CD4-positive, alpha-beta T cell (primary cell): ENCODE results near the gene PLSCR5. TPM values are rescaled to one million over a fixed set of nuclear protein-coding genes. Genes with fewer than 3 reads are reported as not detected.

Experiments used
- ATAC-seq: fragments of 200-7000 bp; cut with Tn5 transposase; one replicate; pipeline ENCODE4 v1.10.0; 2022; ENCODE audit warnings: mild to moderate bottlenecking; ENCODE audit not compliant: poor library complexity
- CTCF ChIA-PET: fragments of 350-600 bp; sonication (Branson Sonifier 250); formaldehyde crosslinking; loops from one replicate; lab custom pipeline; 2021; ENCODE audit warnings: antibody characterized with exemption, inconsistent platforms; lab: Charles Lee
- POLR2A ChIA-PET: fragments of 350-600 bp; sonication (Branson Sonifier 250); formaldehyde crosslinking; loops from one replicate; lab custom pipeline; 2021; ENCODE audit warnings: antibody characterized with exemption, inconsistent platforms; lab: Charles Lee
- DNase-seq, 14 experiments: peaks; one replicate each; pipeline ENCODE4 v3.0.0-alpha.2; 2013 to 2020; ENCODE audit warnings: mixed read lengths in 2 of 14
- H3K27ac ChIP-seq, 2 donors: one replicate each; pipeline versions ENCODE4 v1.5.1 to v1.7.0; 2013; ENCODE audit warnings: low read length in 2 of 2, low read depth in 1 of 2, mild to moderate bottlenecking in 1 of 2
- H3K27me3 ChIP-seq, 2 experiments: 1 replicate in 1 of 2; 2 replicates in 1 of 2; pipeline versions ENCODE4 v1.6.1 to v1.7.0; 2013; ENCODE audit warnings: low read length in 2 of 2, control low read depth in 1 of 2, mild to moderate bottlenecking in 1 of 2, moderate library complexity in 1 of 2; ENCODE audit not compliant: insufficient read depth in 2 of 2, control insufficient read depth in 1 of 2
- H3K36me3 ChIP-seq: one replicate; pipeline ENCODE4 v1.6.1; 2013; ENCODE audit warnings: low read length, control low read depth; ENCODE audit not compliant: insufficient read depth
- H3K4me1 ChIP-seq: one replicate; pipeline ENCODE4 v1.6.1; 2013; ENCODE audit warnings: low read length, control low read depth; ENCODE audit not compliant: insufficient read depth
- H3K4me3 ChIP-seq: one replicate; pipeline ENCODE4 v1.5.1; 2013; ENCODE audit warnings: mild to moderate bottlenecking, low read length, moderate library complexity
- H3K9me3 ChIP-seq, 2 experiments: 1 replicate in 1 of 2; 2 replicates in 1 of 2; pipeline versions ENCODE4 v1.6.1 to v1.7.0; 2013; ENCODE audit warnings: low read length in 2 of 2, mild to moderate bottlenecking in 2 of 2, control low read depth in 1 of 2, moderate library complexity in 1 of 2; ENCODE audit not compliant: control insufficient read depth in 1 of 2, insufficient read depth in 1 of 2
- H3K27ac Mint-ChIP-seq: one replicate; pipeline ENCODE4 v1.8.0; 2020; ENCODE audit warnings: mixed read lengths
- H3K27me3 Mint-ChIP-seq: one replicate; pipeline ENCODE4 v1.8.0; 2021; ENCODE audit warnings: mixed read lengths
- H3K36me3 Mint-ChIP-seq: one replicate; pipeline ENCODE4 v1.8.0; 2021; ENCODE audit warnings: low read depth, mixed read lengths
- H3K4me1 Mint-ChIP-seq: one replicate; pipeline ENCODE4 v1.8.0; 2021; ENCODE audit warnings: low read depth, mixed read lengths
- H3K4me3 Mint-ChIP-seq: one replicate; pipeline ENCODE4 v1.8.0; 2020; ENCODE audit warnings: mild to moderate bottlenecking, mixed read lengths
- H3K9me3 Mint-ChIP-seq: one replicate; pipeline ENCODE4 v1.8.0; 2020; ENCODE audit warnings: mixed read lengths
- CTCF ChIP-seq: fragments of 200-600 bp; IDR thresholded peaks from one replicate; pipeline ENCODE4 v1.8.0; 2022; ENCODE audit warnings: antibody characterized with exemption, mild to moderate bottlenecking
- intact Hi-C, 2 experiments: fragments of 100-400 bp; cut with DNase I in 1 of 2; cut with micrococcal nuclease in 1 of 2; formaldehyde crosslinking; loops; one replicate each; pipeline versions ENCODE4 v1.15.1 to v1.9.0; 2023 to 2025; cut with DNase I, micrococcal nuclease
- total RNA-seq, 174 experiments: library from RNA in 2 of 174; stranded (reverse) in 2 of 174; gene quantifications; one replicate each; pipeline ENCODE4 v1.2.3 and lab custom pipeline; 2021 to 2026

The PLSCR5 gene
- total RNA-seq, 2 experiments from 2014 or later, result not detected

- Histone ChIP-seq H3K9me3 (no peaks in the 10 kb centered on the region), H3K4me1 (no peaks in the 10 kb centered on the region), H3K27ac (no peak overlapping the region), H3K4me3 (no peak overlapping the region), H3K27me3 (no peaks in the 10 kb centered on the region), H3K36me3 (no peaks in the 10 kb centered on the region)
- Mint-ChIP-seq H3K4me3 (no peak overlapping the region), H3K27ac (no peak overlapping the region), H3K4me1 (no peaks in the 10 kb centered on the region), H3K9me3 (no peaks in the 10 kb centered on the region), H3K27me3 (peaks cover 11% of the 10 kb centered on the region), H3K36me3 (no peaks in the 10 kb centered on the region)
- intact Hi-C loops, result no loop called here
- TF ChIP-seq CTCF, result no peak
- ChIA-PET CTCF (no interaction called here), POLR2A (no interaction called here)
- DNase-seq (no peak), ATAC-seq (no peak)
These were observed 29.2 kb upstream of the PLSCR5 start for GRCh38 chr3:146634346-146634745.

- no peak for DNase-seq
- peaks cover 12% of the 10 kb centered on the region for H3K27me3 Mint-ChIP-seq
- no peak for TF ChIP-seq CTCF
- peaks cover 10% of the 10 kb centered on the region for H3K4me1 Mint-ChIP-seq
- H3K4me3 Mint-ChIP-seq, result no peak overlapping the region
- Histone ChIP-seq H3K27me3 (no peaks in the 10 kb centered on the region), H3K4me1 (no peaks in the 10 kb centered on the region), H3K4me3 (no peak overlapping the region), H3K9me3 (no peaks in the 10 kb centered on the region), H3K27ac (no peak overlapping the region), H3K36me3 (no peaks in the 10 kb centered on the region)
- H3K36me3 Mint-ChIP-seq, result no peaks in the 10 kb centered on the region
- ChIA-PET CTCF (no interaction called here), POLR2A (no interaction called here)
- ATAC-seq, result no peak
- H3K9me3 Mint-ChIP-seq, result no peaks in the 10 kb centered on the region
- H3K27ac Mint-ChIP-seq, result no peak overlapping the region
- intact Hi-C loops, result no loop called here
These were observed 23.5 kb upstream of the PLSCR5 start for GRCh38 chr3:146628671-146629070.

- no peaks in the 10 kb centered on the region for H3K36me3 ChIP-seq
- H3K4me1 Mint-ChIP-seq, result peaks cover 10% of the 10 kb centered on the region
- DNase-seq, result no peak
- H3K27ac ChIP-seq, result no peak overlapping the region
- no peaks in the 10 kb centered on the region for H3K27me3 ChIP-seq
- H3K9me3 Mint-ChIP-seq, result no peaks in the 10 kb centered on the region
- no peaks in the 10 kb centered on the region for H3K36me3 Mint-ChIP-seq
- no peak for TF ChIP-seq CTCF
- POLR2A ChIA-PET, result no interaction called here
- peaks cover 11% of the 10 kb centered on the region for H3K27me3 Mint-ChIP-seq
- no peaks in the 10 kb centered on the region for H3K9me3 ChIP-seq
- CTCF ChIA-PET, result no interaction called here
- ATAC-seq, result no peak
- H3K4me3 ChIP-seq, result no peak overlapping the region
- H3K27ac Mint-ChIP-seq, result no peak overlapping the region
- no peaks in the 10 kb centered on the region for H3K4me1 ChIP-seq
- intact Hi-C loops, result no loop called here
- no peak overlapping the region for H3K4me3 Mint-ChIP-seq
These were observed 21.4 kb upstream of the PLSCR5 start for GRCh38 chr3:146626403-146627122.
